ENCODE measurements around the gene MAP9. TPM values are rescaled to one million over a fixed set of nuclear protein-coding genes. Genes with fewer than 3 reads are reported as not detected.

MAP9 gene
- polyA plus RNA-seq, 1 donor from 2014 or later = 36.0 TPM

GRCh38 chr4:155299103-155299502 is 77.7 kb downstream of the MAP9 start:
- H2AFZ ChIP-seq (ENCODE audit: low read depth, low read length) = no peak overlapping the region
- H3K9me2 ChIP-seq (ENCODE audit: insufficient read depth, low read length) = no peaks in the 10 kb centered on the region
- TF ChIP-seq POLR2AphosphoS5 (IDR thresholded peaks at IDR 0.05) = no peak
- no peak for TF ChIP-seq CTCF (IDR thresholded peaks at IDR 0.05; ENCODE audit: poor library complexity, severe bottlenecking)
- no peak for TF ChIP-seq SMC3 (conservative IDR thresholded peaks at IDR 0.05; ENCODE audit: poor library complexity)
- TF ChIP-seq RAD21 (conservative IDR thresholded peaks at IDR 0.05) = no peak
- no peak for TF ChIP-seq MXI1 (conservative IDR thresholded peaks at IDR 0.05; ENCODE audit: poor library complexity, severe bottlenecking)
- TF ChIP-seq EZH2 (IDR thresholded peaks at IDR 0.05; ENCODE audit: borderline replicate concordance, insufficient read depth, low read length, poor library complexity, severe bottlenecking) = no peak
- no peak for TF ChIP-seq REST (IDR thresholded peaks at IDR 0.05; ENCODE audit: borderline replicate concordance)
- no peak for TF ChIP-seq TAF1 (IDR thresholded peaks at IDR 0.05; ENCODE audit: low read depth)
- no peak for TF ChIP-seq EP300 (conservative IDR thresholded peaks at IDR 0.05; ENCODE audit: poor library complexity, severe bottlenecking)
- no peak overlapping the region for H3K4me3 ChIP-seq (ENCODE audit: low read length)
- H3K9ac ChIP-seq (ENCODE audit: low read length) = no peak overlapping the region
- H3K4me2 ChIP-seq (ENCODE audit: low read length) = no peak overlapping the region
- H3K27ac ChIP-seq (ENCODE audit: low read length) = no peak overlapping the region
- no peaks in the 10 kb centered on the region for H4K20me1 ChIP-seq (ENCODE audit: insufficient read depth)
- H3K27me3 ChIP-seq (ENCODE audit: insufficient read depth, low read depth, low read length) = no peaks in the 10 kb centered on the region
- no peaks in the 10 kb centered on the region for H3F3A ChIP-seq (ENCODE audit: insufficient read depth, low read length, poor library complexity, severe bottlenecking)
- H3K79me2 ChIP-seq (replicated peaks; ENCODE audit: insufficient read depth, low read length) = no peaks in the 10 kb centered on the region
- H3K9me3 ChIP-seq (ENCODE audit: low read length) = peaks cover 5% of the 10 kb centered on the region
- no peaks in the 10 kb centered on the region for H3K36me3 ChIP-seq (ENCODE audit: insufficient read depth, low read length)

Small RNA genes lying within 50 kb of the gene (small RNA-seq; reads per million reads assigned to genes)
- 0 reads per million in 3 experiments for gene AC097467.4
- gene YWHAEP4 = 0 reads per million in 3 experiments

Other genes starting within 250 kb of the MAP9 start
- gene NPY2R, start 168.3 kb downstream of the MAP9 start, polyA plus RNA-seq = 1.2 and 1.8 TPM in 2 replicates